ENCODE data around the gene CLDN20.

DNA sequence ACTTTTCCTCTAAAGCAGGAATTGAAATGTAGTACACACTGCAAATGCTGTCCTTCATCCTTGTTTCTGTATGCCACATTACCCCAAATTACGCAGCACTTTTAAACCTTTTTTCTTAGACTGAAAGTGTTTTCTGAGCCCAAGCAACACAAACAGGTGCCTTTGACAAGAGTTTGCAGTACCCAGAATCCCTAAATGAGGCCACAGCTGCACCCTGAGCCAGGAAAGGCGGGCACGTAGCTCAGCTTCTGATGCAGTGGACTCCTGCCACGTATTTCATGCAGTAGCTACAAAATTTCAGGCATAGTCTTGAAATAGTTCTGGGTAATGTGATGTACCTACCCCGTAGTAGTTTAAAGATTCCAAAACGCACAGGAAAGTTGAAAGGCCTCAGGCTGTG, 31.0 kb upstream of the CLDN20 start:
- TF ChIP-seq MAZ (IDR thresholded peaks at IDR 0.05; ENCODE audit: borderline replicate concordance, low read depth, low read length), result no peak
- TF ChIP-seq, protein P1, sequence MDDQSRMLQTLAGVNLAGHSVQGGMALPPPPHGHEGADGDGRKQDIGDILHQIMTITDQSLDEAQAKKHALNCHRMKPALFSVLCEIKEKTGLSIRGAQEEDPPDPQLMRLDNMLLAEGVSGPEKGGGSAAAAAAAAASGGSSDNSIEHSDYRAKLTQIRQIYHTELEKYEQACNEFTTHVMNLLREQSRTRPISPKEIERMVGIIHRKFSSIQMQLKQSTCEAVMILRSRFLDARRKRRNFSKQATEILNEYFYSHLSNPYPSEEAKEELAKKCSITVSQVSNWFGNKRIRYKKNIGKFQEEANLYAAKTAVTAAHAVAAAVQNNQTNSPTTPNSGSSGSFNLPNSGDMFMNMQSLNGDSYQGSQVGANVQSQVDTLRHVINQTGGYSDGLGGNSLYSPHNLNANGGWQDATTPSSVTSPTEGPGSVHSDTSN (IDR thresholded peaks at IDR 0.05), result no peak
- TF ChIP-seq, protein P2, sequence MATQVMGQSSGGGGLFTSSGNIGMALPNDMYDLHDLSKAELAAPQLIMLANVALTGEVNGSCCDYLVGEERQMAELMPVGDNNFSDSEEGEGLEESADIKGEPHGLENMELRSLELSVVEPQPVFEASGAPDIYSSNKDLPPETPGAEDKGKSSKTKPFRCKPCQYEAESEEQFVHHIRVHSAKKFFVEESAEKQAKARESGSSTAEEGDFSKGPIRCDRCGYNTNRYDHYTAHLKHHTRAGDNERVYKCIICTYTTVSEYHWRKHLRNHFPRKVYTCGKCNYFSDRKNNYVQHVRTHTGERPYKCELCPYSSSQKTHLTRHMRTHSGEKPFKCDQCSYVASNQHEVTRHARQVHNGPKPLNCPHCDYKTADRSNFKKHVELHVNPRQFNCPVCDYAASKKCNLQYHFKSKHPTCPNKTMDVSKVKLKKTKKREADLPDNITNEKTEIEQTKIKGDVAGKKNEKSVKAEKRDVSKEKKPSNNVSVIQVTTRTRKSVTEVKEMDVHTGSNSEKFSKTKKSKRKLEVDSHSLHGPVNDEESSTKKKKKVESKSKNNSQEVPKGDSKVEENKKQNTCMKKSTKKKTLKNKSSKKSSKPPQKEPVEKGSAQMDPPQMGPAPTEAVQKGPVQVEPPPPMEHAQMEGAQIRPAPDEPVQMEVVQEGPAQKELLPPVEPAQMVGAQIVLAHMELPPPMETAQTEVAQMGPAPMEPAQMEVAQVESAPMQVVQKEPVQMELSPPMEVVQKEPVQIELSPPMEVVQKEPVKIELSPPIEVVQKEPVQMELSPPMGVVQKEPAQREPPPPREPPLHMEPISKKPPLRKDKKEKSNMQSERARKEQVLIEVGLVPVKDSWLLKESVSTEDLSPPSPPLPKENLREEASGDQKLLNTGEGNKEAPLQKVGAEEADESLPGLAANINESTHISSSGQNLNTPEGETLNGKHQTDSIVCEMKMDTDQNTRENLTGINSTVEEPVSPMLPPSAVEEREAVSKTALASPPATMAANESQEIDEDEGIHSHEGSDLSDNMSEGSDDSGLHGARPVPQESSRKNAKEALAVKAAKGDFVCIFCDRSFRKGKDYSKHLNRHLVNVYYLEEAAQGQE (IDR thresholded peaks at IDR 0.05), result no peak
- TF ChIP-seq, protein P3, sequence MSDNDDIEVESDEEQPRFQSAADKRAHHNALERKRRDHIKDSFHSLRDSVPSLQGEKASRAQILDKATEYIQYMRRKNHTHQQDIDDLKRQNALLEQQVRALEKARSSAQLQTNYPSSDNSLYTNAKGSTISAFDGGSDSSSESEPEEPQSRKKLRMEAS (IDR thresholded peaks at IDR 0.05), result no peak
- TF ChIP-seq, protein P4, sequence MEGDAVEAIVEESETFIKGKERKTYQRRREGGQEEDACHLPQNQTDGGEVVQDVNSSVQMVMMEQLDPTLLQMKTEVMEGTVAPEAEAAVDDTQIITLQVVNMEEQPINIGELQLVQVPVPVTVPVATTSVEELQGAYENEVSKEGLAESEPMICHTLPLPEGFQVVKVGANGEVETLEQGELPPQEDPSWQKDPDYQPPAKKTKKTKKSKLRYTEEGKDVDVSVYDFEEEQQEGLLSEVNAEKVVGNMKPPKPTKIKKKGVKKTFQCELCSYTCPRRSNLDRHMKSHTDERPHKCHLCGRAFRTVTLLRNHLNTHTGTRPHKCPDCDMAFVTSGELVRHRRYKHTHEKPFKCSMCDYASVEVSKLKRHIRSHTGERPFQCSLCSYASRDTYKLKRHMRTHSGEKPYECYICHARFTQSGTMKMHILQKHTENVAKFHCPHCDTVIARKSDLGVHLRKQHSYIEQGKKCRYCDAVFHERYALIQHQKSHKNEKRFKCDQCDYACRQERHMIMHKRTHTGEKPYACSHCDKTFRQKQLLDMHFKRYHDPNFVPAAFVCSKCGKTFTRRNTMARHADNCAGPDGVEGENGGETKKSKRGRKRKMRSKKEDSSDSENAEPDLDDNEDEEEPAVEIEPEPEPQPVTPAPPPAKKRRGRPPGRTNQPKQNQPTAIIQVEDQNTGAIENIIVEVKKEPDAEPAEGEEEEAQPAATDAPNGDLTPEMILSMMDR (IDR thresholded peaks at IDR 0.05), result no peak
- TF ChIP-seq ZNF302 (CRISPR knock-in tag; IDR thresholded peaks at IDR 0.05), result no peak
- TF ChIP-seq BHLHE40 (IDR thresholded peaks at IDR 0.05; ENCODE audit: low read depth, low read length), result no peak
